Fibroblast of skin of right biceps (primary cell): Measurements from ENCODE around the gene ZFAND2B.
"Not testable (repeated sequence)": the region's sequence is repeated elsewhere in the genome, so short reads cannot be mapped to it uniquely, and the experiment has no call there.

Experiments used
- DNase-seq: peaks from one replicate; pipeline ENCODE4 v3.0.0-alpha.2; 2013

ZFAND2B gene

GRCh38 chr2:219252570-219252899 lies 46.0 kb downstream of the ZFAND2B start:
- DNase-seq: no peak

GRCh38 chr2:219252900-219253752 lies 46.5 kb downstream of the ZFAND2B start, which contains the start of gene TUBA4B:
Gene TUBA4B, plus strand, starts transcription at chr2:219253243. Its CDS starts 165 bp downstream, at chr2:219253408.
- DNase-seq: peak; percentile 50

- peak; percentile 58 for DNase-seq
Observed at GRCh38 chr2:219253753-219254589, 47.4 kb downstream of the ZFAND2B start, which contains the start of gene TUBA4A. Gene TUBA4A, minus strand, starts transcription at chr2:219253918. Its CDS starts 60 bp downstream, at chr2:219253858.

- no peak for DNase-seq
Observed at GRCh38 chr2:219254590-219255201, 48.1 kb downstream of the ZFAND2B start.

GRCh38 chr2:219258942-219259341 lies 52.4 kb downstream of the ZFAND2B start:
- not testable (repeated sequence) for DNase-seq
